Right atrium auricular region (tissue), 2 donors: ENCODE measurements around the gene NBDY. TPM values are rescaled to one million over a fixed set of nuclear protein-coding genes. Genes with fewer than 3 reads are reported as not detected.
"Not testable (repeated sequence)": the region's sequence is repeated elsewhere in the genome, so short reads cannot be mapped to it uniquely, and the experiment has no call there.

Experiments used
- DNase-seq: peaks from one replicate; pipeline ENCODE4 v3.0.0-alpha.2; 2019; ENCODE audit warnings: low spot score
- H3K27ac ChIP-seq, 2 donors: fragments of 200-600 bp; sonication (generic); 1 replicate in 1 of 2; 2 replicates in 1 of 2; pipeline ENCODE4 v1.5.1; 2016 to 2019
- H3K27me3 ChIP-seq, 2 donors: fragments of 200-600 bp; sonication (generic); one replicate each; pipeline versions ENCODE4 v1.5.1 to v1.6.0; 2017 to 2019
- H3K36me3 ChIP-seq: fragments of 200-600 bp; sonication (generic); one replicate; pipeline ENCODE4 v1.5.1; 2016
- H3K4me1 ChIP-seq, 2 donors: fragments of 200-600 bp; sonication (generic); one replicate each; pipeline versions ENCODE4 v1.5.1 to v1.6.0; 2017 to 2019
- H3K4me3 ChIP-seq, 2 donors: fragments of 200-600 bp; sonication (generic); 1 replicate in 1 of 2; 2 replicates in 1 of 2; pipeline ENCODE4 v1.5.1; 2017 to 2019; ENCODE audit warnings: mild to moderate bottlenecking in 1 of 2, moderate library complexity in 1 of 2
- H3K9me3 ChIP-seq, 2 donors: fragments of 200-600 bp; sonication (generic); one replicate each; pipeline ENCODE4 v1.5.1; 2019
- CTCF ChIP-seq, 2 donors: fragments of 200-600 bp; sonication (generic); IDR thresholded peaks; one replicate each; pipeline ENCODE4 v1.5.1; 2019; ENCODE audit warnings: antibody characterized with exemption in 2 of 2
- total RNA-seq, 2 donors: library from RNA; depleted of rRNA; stranded (reverse); fragments of >200 nt; gene quantifications; one replicate each; pipeline ENCODE4 v1.1.0, GENCODE V29; 2016

NBDY gene
- total RNA-seq, 2 donors from 2014 or later = 7.8 to 15.8 TPM

GRCh38 chrX:56802921-56803849 lies 74.1 kb downstream of the NBDY start:
- Histone ChIP-seq H3K36me3 (no peaks in the 10 kb centered on the region), H3K27me3 (no peaks in the 10 kb centered on the region), H3K4me1 (peaks cover 0 to 9% of the 10 kb centered on the region in 2 donors), H3K27ac (peak overlapping the region; percentile 72 to 79), H3K4me3 (peak overlapping the region; percentile 53 to 60), H3K9me3 (no peaks in the 10 kb centered on the region)
- TF ChIP-seq CTCF (IDR thresholded peaks at IDR 0.05) = peak; percentile 52 to 66
- DNase-seq = peak; percentile 88

- H3K36me3 ChIP-seq = no peaks in the 10 kb centered on the region
- H3K4me3 ChIP-seq = no peak overlapping the region
- no peaks in the 10 kb centered on the region for H3K9me3 ChIP-seq
- peak overlapping the region in 1 of 2 donors; percentile 79 for H3K27ac ChIP-seq
- peak; percentile 55 for DNase-seq
- H3K4me1 ChIP-seq = peaks cover 0 to under 1% of the 10 kb centered on the region in 2 donors
- TF ChIP-seq CTCF (IDR thresholded peaks at IDR 0.05) = no peak
- H3K27me3 ChIP-seq = no peaks in the 10 kb centered on the region
Observed at GRCh38 chrX:56803850-56804681, 75.0 kb downstream of the NBDY start.

GRCh38 chrX:56804867-56805266 lies 75.8 kb downstream of the NBDY start:
- Histone ChIP-seq H3K9me3 (no peaks in the 10 kb centered on the region), H3K4me3 (no peak overlapping the region), H3K27ac (no peak overlapping the region), H3K4me1 (no peaks in the 10 kb centered on the region), H3K36me3 (no peaks in the 10 kb centered on the region), H3K27me3 (no peaks in the 10 kb centered on the region)
- no peak for DNase-seq
- TF ChIP-seq CTCF (IDR thresholded peaks at IDR 0.05) = no peak

GRCh38 chrX:56805399-56805798 lies 76.4 kb downstream of the NBDY start:
- TF ChIP-seq CTCF (IDR thresholded peaks at IDR 0.05) = no peak
- no peak for DNase-seq
- no peaks in the 10 kb centered on the region for H3K4me1 ChIP-seq
- H3K27ac ChIP-seq = no peak overlapping the region
- H3K27me3 ChIP-seq = no peaks in the 10 kb centered on the region
- no peak overlapping the region for H3K4me3 ChIP-seq
- no peaks in the 10 kb centered on the region for H3K36me3 ChIP-seq
- H3K9me3 ChIP-seq = no peaks in the 10 kb centered on the region

GRCh38 chrX:56806176-56806575 lies 77.1 kb downstream of the NBDY start:
- not testable (repeated sequence) for H3K36me3 ChIP-seq, H3K27me3 ChIP-seq, DNase-seq, H3K27ac ChIP-seq, H3K4me3 ChIP-seq, H3K9me3 ChIP-seq, H3K4me1 ChIP-seq

GRCh38 chrX:56811599-56811998 lies 82.6 kb downstream of the NBDY start:
- DNase-seq = no peak
- H3K4me3 ChIP-seq = no peak overlapping the region
- H3K9me3 ChIP-seq = no peaks in the 10 kb centered on the region
- no peaks in the 10 kb centered on the region for H3K4me1 ChIP-seq
- H3K36me3 ChIP-seq = no peaks in the 10 kb centered on the region
- H3K27me3 ChIP-seq = no peaks in the 10 kb centered on the region
- no peak overlapping the region for H3K27ac ChIP-seq
- TF ChIP-seq CTCF (IDR thresholded peaks at IDR 0.05) = no peak
